MV-4-11 (cell line): ENCODE measurements around the gene ATP2B2.

Experiments
- DNase-seq: peaks from one replicate; lab custom pipeline; 2025; lab: John Stamatoyannopoulos, UW

ATP2B2 gene

DNA sequence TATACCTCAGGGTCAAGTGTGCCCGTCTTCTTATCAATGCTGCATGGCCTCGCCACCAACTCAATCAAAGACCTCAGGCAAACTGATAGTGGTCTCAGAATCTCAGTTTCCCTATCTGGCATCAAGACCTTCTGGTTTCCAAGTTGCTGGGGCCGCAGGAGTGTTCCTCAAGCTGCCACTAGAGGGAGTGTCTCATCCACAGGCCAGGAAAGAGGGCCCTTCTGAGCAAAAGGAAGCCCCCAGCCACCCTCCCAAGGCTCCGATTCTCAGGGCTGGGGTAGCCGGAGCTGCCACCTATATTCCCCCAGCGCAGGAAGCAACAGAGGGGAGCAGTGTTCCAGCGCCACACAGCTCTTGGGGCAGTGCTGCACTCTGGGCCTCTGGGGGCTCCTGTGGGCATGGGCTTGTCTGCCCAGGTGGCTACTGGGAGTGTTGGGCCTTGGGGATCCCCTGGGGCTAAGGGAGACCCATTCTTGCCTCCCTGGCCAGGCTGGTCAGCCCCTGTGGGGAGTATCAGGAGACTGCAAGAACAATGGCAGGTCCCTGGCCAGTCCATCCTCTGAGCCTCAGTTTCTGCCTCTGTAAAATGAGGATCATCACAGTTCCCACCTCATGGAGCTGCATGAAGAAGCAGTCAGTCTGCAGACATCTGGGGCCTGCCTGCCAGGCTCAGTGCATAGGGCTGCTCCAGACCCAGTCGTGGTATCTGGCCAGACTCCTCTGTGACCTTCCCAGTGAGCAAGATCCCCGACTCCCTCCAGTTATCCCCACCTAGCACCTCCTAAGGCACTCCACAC, 161.0 kb downstream of the ATP2B2 start:
- no peak for DNase-seq

DNA sequence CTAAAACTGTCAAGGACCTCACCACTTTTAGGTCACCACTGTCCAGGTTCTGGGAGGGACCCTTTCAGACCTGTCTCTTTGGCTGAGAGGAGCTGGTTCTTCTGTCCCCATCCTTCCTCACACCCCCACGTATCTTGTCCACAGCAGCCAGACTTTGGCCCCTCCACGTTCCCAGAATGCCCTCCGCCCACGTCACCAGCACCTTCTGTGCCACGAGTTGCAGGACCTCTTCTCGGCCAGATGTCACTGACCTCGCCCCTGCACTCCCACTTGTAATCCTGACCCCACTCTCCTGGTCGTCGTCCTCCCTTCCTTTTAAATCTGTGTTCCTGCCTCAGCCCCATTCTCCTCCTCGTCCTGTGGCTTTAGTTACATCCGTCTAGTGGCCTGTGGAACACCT, 161.9 kb downstream of the ATP2B2 start:
- no peak for DNase-seq

DNA sequence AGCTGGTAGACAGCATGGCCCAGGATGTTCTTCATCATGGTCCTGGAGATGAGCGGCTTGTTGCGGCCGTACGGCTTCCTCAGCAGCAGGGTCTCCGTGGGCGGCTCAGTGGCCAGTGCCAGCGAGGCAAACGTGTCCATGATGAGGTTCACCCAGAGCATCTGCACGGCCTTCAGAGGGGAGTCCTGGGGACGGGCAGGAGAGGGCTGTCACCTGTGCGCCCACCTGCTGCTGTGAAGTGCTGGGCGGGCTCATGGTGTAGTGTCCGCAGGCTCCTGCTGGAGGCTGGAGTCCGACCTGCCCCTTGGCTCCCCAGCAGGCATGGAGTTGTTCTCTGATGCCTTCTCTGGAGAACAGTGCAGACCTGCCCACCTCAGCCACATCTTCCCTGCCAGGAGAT, 162.6 kb downstream of the ATP2B2 start:
- no peak for DNase-seq

DNA sequence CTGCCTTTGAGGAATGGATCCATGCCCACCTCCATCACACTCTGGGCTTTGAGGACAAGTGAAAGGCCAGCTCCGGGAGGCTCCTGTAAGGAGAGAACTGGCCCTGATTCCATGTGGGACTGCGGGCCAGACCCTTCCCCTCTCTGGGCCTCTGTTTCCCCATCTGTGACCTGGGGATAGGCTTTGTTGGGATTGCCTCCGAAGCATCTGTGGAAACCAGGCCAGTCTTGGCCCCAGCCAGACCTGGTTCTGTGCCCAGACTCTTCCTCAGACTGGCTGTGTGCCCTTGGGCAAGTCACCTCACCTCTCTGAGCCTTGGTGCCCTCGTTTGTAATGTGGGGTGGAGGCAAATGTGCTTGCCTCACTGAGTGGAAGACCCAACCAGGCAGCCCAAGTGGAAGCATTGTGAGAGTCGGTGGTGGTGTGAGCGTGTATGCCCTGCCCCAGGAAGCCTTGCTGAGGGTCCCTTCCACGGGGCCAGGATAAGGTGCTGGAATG, 163.4 kb downstream of the ATP2B2 start:
- no peak for DNase-seq

DNA sequence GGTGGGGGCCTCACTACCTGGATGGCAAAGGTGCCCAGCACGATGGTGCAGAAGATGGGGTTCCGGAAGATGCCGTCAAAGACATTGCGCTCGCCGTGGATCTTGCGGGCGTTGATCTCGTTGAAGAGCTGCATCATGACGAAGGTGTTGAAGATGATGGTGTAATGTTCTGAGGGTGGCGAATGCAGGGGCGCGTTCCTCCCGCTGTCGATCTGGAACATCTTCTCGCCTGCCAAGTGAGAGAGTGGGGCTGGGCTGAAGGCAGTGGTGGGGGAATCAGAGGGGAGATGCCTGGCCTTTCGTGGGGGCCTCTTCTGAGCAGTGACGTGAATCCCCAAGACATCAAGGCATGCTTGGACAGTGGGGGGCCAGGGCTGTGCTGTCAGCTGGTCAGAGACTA, 164.9 kb downstream of the ATP2B2 start:
- no peak for DNase-seq

DNA sequence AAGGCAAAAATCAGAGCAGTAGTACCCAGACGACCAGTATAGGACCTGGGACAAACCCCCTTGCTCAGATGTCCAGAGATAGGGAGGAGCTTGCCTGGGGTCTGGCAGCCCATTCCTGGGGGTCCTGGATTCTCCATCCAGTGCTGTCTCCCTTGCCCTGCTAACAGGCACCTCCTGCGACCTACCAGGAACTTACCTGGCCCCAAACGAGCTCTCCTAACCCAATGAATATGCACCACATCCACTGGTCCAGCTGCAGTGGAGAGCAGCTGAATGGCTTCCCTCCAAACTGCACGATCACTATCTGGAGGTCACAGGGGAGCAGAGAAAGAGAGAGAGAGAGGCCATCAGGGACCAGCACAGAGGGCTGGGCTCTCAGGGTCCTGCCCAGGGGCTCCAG, 165.3 kb downstream of the ATP2B2 start:
- DNase-seq: no peak

DNA sequence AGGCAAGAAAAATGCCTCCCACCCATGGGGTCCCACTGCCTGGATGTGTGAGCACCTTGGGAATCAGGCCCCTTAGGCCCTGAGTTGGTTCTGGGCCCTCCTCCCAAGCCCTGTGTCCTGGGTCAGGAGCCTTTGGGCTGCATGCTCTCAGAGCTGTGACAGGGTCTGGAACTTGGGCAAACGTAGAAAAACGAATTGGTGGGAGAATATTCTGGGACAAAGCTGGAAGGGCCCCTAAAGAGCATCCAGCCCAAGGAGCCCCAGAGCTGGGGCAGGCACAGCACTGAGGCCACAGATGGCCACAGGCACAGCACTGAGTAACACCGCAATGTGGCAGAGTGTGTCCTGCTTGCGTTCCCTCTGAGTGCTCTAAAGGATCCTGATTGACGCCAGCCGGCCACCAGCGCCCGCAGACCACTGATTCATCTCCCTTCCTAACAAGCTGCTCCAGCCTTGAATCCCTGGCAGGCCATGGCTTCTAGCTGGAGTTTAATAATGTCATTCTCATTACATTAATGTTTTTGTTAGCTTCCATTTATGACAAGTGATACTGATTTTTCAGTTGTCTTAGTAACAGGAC, 165.9 kb downstream of the ATP2B2 start:
- DNase-seq: no peak

DNA sequence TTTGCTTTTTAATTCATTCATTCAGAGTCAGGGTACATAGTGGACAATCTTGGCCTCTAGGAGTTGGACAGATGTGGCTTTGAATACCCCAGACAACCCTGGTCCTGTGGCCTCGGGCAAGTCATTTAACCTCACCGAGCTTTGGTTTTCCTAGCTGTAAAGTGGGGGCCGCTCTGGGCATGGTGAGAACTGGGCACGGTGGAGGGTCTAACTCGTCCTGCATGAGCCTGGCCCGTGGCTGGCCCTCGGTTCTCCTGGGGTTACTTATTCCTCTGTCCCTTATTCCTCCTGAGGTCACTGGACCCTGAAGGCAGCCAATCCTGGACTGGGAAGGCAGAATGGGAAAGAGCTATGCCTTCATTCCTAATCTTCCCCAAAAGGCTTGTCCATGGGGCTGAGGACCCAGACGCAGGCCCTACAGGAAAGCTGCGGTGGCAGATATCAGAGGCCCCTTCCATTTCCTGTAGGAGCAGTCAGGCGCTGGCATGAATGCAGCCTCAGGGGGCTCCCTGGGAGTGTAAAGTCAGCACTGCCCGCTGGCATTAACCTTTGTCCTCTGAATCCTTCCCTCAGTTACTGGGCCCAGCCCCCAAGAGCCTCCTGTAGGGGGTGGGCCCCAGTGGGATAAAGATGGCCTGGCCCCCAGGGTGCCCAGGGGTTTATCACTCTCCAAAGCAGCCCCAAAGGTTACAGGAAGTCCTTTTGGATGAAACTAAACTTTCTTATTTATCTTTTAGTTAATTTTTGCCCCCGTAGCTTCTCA, 166.6 kb downstream of the ATP2B2 start:
- DNase-seq: no peak

DNA sequence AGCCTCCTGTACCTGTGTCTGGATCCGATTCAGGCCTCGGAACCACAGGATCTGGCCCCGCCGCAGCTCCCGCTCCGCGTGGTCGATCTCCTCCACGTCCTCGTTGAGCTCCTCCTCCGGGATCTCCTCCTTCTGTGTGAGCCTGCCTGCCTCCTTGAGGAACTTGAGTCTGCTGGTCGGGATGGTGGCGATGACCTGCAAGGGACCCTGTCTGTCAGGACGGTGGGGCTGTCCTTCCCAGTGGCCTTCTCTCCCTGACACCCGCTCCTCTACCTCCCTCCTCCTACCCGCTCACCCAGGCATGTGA, 167.3 kb downstream of the ATP2B2 start:
- no peak for DNase-seq

DNA sequence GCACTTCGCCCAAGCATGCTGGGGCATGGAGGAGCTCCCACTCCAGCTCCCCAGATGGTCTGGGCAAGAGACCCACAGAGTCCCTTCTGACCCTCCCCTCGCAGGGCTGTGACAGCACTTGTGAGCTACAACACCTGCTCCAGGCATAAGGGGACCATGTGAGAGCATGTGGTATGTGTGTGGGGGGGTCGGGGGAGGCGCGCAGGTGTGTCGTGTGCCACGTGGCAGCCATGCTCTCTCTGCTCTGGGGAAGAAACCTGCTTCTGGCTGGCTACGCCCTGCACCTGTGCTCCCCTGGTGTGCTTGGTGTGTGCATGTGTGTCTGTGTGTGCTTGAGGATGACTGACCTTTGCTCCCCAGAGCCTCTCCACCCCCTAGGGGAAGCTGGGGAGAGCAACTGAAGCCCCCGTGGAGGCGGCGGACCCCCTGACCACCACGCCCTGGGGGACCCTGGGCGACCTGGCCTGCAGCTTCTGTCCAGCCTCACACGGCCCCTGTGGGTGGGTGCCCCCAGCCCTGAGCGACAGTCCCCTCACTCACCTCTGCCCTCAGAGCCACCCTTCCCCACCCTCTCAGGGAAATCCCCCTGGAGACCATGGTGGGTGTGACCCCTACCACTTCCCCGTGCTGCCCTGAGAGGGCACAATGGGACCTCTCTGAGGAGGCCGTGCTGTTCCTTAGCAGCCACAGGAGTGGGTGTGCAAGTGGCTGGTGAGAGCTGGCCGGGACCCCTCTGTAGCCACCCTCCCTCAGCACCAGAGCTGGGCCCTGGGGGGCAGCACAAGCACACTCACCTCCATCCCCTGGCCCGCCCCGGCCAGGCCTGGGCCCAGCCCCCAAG, 167.8 kb downstream of the ATP2B2 start:
- no peak for DNase-seq

DNA sequence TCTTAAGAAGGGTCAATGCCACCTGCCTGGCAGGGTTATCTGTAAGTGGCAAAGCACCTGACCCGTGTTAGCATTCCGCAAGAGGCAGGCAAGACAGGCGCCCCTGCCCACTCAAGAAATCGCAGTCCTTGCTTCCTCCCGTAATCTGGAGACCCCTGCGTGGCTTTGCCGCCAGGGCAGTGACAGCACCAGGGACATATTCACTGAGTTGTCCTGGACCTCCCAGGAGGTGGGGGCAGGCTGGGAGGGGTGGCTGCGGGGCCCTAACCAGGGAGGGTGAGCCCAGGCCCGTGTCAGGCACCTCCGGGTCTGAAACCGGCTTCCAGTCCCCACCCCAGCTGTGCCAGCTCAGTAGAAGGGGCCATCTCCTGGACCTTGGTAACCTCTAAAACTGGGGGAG, 168.6 kb downstream of the ATP2B2 start:
- no peak for DNase-seq

DNA sequence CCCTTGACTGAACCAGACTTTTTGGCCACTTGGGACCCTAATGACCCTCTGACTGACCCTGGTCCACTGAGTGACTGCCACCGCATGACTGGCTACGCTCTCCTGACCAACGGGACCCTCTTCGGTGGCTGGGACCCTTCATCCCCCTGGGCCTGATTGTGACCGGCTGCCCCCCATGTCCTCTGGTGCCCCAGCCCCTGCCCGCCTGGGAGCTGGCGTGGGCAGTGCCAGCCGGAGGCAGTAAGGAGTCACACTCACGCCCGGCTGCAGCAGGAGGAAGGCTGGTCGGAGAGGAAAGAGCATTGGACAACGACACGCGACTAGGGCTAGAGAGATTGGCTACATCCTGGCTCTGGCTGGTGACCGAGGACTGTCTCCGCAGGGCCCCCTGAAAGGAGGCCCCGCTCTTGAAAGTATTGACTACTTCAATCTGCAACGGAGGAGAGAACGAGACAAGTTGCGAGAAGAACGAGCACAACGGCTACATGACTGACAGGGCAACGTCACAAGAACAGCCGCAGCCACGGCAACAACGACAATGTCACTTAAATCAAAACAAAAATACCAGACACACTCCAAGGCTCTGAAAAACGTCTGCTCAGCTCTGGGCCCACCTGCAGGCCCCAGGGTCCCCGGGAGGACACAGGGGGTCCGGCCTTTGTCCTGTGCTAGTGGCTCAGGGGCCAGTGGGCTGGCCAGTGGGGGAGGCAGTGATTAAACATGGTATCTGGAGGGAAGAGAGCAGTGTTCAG, 169.3 kb downstream of the ATP2B2 start:
- DNase-seq: no peak

DNA sequence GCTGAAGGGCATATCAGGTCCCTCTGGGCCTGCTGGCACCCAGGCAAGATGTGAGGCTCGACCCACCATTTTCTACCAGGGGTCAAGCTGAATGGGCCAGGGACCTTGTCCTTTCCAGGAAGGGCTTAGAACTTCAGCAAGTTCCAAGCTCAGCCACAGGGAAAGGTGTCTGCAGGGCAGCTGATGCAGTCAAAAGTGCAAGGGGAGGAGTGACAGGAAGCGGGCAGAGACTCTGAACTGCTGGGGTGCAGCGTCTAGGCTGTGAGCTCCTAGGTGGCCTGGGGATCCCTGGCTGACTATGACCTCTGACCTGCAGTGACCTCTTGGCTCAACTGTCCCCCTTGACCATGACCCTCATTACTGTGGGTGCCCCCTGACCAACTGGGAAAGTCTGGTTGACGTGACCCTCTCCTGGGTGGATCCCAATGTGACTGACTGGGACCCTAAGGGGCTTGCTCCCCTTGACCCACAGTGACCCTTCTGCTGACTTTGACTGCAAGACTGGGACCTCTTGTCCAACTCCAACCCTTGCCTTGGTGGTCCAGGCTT, 170.1 kb downstream of the ATP2B2 start:
- DNase-seq: no peak

DNA sequence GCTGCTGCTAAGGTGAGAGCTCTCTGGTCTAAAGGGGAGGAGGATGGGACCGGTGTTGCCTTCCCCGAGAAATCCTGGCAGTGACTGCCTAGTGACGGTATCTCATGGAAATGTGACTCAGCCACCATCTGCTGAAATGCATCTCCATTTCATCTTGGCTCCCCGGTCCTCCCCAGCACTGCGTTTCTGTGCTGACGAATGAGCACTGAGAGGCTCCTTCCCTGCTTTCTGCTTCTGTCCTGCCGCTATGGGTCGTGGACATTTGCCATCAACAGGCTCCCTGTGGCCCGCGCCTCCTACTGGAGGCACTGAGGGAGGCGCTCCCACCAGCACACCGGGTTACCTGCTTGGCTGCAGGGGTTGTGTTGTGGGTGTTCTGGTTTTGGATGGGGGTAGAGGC, 170.9 kb downstream of the ATP2B2 start:
- no peak for DNase-seq

DNA sequence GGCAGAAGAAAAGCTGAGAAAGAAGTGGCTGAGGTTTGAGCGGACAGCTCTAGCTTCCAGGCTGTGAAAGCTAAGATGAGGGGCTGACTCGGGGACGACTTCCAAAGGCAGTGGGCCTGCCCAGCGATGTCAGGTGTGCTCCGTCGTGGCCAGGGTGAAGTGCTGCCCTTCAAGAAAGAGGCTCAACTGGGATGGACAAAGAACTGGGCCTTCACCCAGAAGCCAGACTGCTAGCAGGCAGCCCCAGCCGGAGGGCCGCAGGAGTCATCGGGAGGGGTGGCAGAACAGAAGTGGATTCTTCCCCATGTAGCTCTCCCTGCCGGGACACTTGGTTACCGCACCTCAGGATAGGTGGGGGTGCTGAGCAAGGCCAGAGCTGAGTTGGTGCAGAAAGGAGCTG, 171.3 kb downstream of the ATP2B2 start:
- DNase-seq: no peak

DNA sequence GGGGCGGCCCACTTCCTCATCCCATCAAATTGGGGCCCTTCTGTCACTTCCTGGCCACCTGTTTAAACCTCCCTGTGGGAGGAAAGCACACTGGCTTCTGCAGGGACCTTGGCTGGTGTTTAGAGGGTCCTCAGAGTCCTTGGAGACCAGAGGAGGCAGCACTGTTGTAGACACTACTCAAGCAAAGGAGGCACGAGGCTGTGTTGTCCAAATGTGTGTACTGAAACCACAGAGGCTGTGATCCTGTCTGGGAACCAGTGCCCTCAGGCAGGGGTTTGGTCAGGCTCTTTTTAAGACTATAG, 172.1 kb downstream of the ATP2B2 start:
- DNase-seq: no peak

DNA sequence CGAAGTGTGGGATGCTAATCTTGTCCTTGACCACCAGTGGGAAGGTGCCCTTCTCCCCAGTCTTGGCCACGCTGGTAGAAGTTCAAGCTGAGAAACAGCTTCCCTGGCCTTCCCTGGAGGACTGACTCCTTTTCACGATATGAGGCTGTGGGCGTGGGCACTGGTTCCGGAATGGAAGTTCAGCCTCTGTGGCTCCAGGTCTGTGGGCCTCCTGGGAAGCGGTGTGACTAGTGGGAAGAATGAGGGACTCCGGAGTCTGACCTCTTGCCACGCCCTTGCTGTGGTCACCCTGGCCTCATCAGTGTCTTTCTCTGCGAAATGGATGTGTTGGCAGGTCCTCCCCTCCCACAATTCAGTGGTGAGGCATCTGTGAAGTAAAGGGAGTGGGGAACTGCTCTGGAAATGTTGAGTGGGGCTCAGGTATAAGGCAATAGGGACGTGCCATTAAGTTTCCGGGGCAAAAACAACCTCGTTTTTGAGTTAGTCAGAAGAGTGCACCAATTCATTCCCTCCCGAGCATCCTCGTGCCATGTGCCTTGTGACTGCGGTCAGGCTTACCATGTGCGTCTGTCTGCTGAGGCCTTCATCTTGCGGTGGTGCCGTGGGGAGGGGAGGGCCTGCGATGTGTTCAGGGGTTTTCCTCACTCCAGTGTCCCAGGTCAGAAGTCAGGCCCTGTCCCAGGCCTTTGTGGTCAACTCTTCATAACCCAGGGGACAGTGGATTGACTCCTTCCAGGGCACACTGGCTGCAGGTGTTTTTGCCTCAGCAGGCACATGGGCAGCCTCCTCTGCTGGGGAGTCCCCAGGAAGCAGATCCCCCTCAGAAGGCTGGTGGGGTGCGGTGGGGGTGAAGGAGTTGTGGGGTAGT, 172.7 kb downstream of the ATP2B2 start:
- no peak for DNase-seq

DNA sequence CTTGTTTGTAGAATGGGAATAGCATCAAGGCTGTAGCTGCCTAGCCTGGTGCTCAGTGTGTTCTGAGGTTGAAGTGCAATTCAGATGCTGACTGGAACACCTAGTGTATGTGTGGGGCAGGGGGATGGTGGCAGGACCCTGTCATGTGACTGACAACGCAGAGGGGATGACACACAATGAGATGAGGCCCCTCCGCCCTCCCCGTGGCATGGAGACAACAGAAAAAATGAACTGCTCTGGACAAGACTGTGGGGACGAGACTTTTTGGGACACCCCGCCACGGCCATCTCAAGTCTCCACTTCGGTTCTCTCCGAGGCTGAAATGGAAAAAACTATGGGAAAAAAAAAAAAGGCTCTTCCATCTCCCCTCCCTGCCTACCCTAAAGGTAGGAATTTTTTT, 174.1 kb downstream of the ATP2B2 start:
- no peak for DNase-seq

DNA sequence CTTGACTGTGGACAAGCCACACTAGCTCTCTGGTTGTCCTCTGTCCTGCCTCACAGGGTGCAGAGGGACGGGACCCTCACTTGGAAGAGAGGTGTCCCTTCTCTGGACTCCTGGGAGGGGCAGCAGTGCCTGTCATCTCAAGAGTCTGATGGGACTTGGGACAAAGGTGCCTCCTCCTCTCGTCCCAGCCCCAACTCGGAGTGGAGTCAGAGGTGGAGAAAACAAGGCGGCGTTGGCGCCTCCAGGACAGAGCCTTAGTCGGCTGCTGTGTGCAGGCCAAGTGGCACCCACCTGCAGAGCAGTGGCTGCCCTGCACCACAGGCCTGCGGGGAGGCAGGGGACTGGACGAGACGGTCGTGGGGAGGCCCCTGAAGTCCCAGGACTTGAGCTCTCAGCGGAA, 175.1 kb downstream of the ATP2B2 start:
- DNase-seq: no peak

DNA sequence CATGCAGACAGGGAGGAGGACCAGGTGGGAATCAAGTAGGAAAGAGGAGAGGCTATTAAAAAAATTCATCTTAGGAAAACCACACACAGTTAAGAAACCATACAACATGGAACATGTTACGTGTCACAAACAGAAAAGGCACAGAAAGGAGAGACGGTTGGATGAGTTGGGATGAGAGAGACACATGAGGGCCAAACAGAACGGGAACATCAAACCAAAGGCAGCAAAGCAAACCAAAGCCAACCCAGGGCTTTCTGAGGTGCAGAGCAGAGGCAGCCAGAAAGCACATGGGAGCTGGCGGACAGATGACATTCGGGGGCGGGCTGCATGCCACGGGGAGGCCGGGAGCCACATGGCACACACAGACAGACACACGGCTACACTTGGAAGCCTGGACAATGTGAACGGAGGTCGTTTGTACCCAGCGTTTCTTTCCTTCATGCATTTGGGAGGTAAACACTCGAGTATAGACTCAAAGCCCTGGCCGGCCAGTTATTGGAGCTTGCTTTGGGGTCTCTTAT, 175.8 kb downstream of the ATP2B2 start:
- no peak for DNase-seq
